Measurements from ENCODE around the gene MEGF8.

The MEGF8 gene

GRCh38 chr19:42407085-42407815, 81.8 kb downstream of the MEGF8 start:
- Histone ChIP-seq H3K4me1 (ENCODE audit: low read length) (no peaks in the 10 kb centered on the region), H3K79me2 (ENCODE audit: low read length) (no peaks in the 10 kb centered on the region), H2AFZ (ENCODE audit: low read depth, low read length) (no peak overlapping the region), H3K9ac (ENCODE audit: low read length) (no peak overlapping the region), H3K4me2 (ENCODE audit: low read length) (no peak overlapping the region), H3K27ac (ENCODE audit: low read length) (no peak overlapping the region), H3K9me3 (ENCODE audit: insufficient read depth, low read length) (no peaks in the 10 kb centered on the region), H3K36me3 (replicated peaks; ENCODE audit: low read depth, low read length) (peaks cover 16% of the 10 kb centered on the region), H4K20me1 (ENCODE audit: insufficient read depth, low read length) (peaks cover 9% of the 10 kb centered on the region), H3K27me3 (ENCODE audit: low read depth, low read length) (no peaks in the 10 kb centered on the region), H3K4me3 (ENCODE audit: low read length) (no peak overlapping the region)
- no peak for TF ChIP-seq EZH2phosphoT487 (IDR thresholded peaks at IDR 0.05; ENCODE audit: low read depth)
- TF ChIP-seq CTCF (IDR thresholded peaks at IDR 0.05; ENCODE audit: low read depth, low read length): no peak

GRCh38 chr19:42407816-42408175, 82.4 kb downstream of the MEGF8 start:
- no peak for TF ChIP-seq EZH2phosphoT487 (IDR thresholded peaks at IDR 0.05; ENCODE audit: low read depth)
- TF ChIP-seq CTCF (IDR thresholded peaks at IDR 0.05; ENCODE audit: low read depth, low read length): no peak
- Histone ChIP-seq H3K4me3 (ENCODE audit: low read length) (no peak overlapping the region), H3K27me3 (ENCODE audit: low read depth, low read length) (no peaks in the 10 kb centered on the region), H3K79me2 (ENCODE audit: low read length) (no peaks in the 10 kb centered on the region), H3K4me1 (ENCODE audit: low read length) (no peaks in the 10 kb centered on the region), H3K4me2 (ENCODE audit: low read length) (no peak overlapping the region), H3K36me3 (replicated peaks; ENCODE audit: low read depth, low read length) (peaks cover 14% of the 10 kb centered on the region), H3K9ac (ENCODE audit: low read length) (no peak overlapping the region), H4K20me1 (ENCODE audit: insufficient read depth, low read length) (peaks cover 9% of the 10 kb centered on the region), H2AFZ (ENCODE audit: low read depth, low read length) (no peak overlapping the region), H3K27ac (ENCODE audit: low read length) (no peak overlapping the region), H3K9me3 (ENCODE audit: insufficient read depth, low read length) (no peaks in the 10 kb centered on the region)

GRCh38 chr19:42409477-42409876, 84.0 kb downstream of the MEGF8 start:
- no peak overlapping the region for H3K9ac ChIP-seq (ENCODE audit: low read length)
- TF ChIP-seq CTCF (IDR thresholded peaks at IDR 0.05; ENCODE audit: low read depth, low read length) (no peak), EZH2phosphoT487 (IDR thresholded peaks at IDR 0.05; ENCODE audit: low read depth) (no peak)
- H3K4me3 ChIP-seq (ENCODE audit: low read length): no peak overlapping the region
- H3K4me2 ChIP-seq (ENCODE audit: low read length): no peak overlapping the region
- H4K20me1 ChIP-seq (ENCODE audit: insufficient read depth, low read length): peaks cover 9% of the 10 kb centered on the region
- no peaks in the 10 kb centered on the region for H3K4me1 ChIP-seq (ENCODE audit: low read length)
- no peaks in the 10 kb centered on the region for H3K27me3 ChIP-seq (ENCODE audit: low read depth, low read length)
- no peaks in the 10 kb centered on the region for H3K9me3 ChIP-seq (ENCODE audit: insufficient read depth, low read length)
- H3K79me2 ChIP-seq (ENCODE audit: low read length): no peaks in the 10 kb centered on the region
- H2AFZ ChIP-seq (ENCODE audit: low read depth, low read length): no peak overlapping the region
- H3K27ac ChIP-seq (ENCODE audit: low read length): no peak overlapping the region
- H3K36me3 ChIP-seq (replicated peaks; ENCODE audit: low read depth, low read length): peaks cover 11% of the 10 kb centered on the region

GRCh38 chr19:42410371-42410770, 84.9 kb downstream of the MEGF8 start:
- H3K79me2 ChIP-seq (ENCODE audit: low read length): no peaks in the 10 kb centered on the region
- no peak for TF ChIP-seq EZH2phosphoT487 (IDR thresholded peaks at IDR 0.05; ENCODE audit: low read depth)
- H3K27me3 ChIP-seq (ENCODE audit: low read depth, low read length): no peaks in the 10 kb centered on the region
- H3K27ac ChIP-seq (ENCODE audit: low read length): no peak overlapping the region
- peaks cover 9% of the 10 kb centered on the region for H4K20me1 ChIP-seq (ENCODE audit: insufficient read depth, low read length)
- peaks cover 4% of the 10 kb centered on the region for H3K36me3 ChIP-seq (replicated peaks; ENCODE audit: low read depth, low read length)
- H3K4me2 ChIP-seq (ENCODE audit: low read length): no peak overlapping the region
- no peaks in the 10 kb centered on the region for H3K4me1 ChIP-seq (ENCODE audit: low read length)
- no peaks in the 10 kb centered on the region for H3K9me3 ChIP-seq (ENCODE audit: insufficient read depth, low read length)
- H3K9ac ChIP-seq (ENCODE audit: low read length): no peak overlapping the region
- H2AFZ ChIP-seq (ENCODE audit: low read depth, low read length): no peak overlapping the region
- H3K4me3 ChIP-seq (ENCODE audit: low read length): no peak overlapping the region
